Astrocyte of the spinal cord (primary cell): ENCODE measurements around the gene GARIN5B.
A peak's percentile ranks its signal among the peaks of the same experiment; 100 is the strongest.

ENCODE experiments used
- DNase-seq: peaks from one replicate; pipeline ENCODE4 v3.0.0; 2011; ENCODE audit warnings: low read depth, low spot score
- H3K4me3 ChIP-seq: 2 replicates; pipeline ENCODE4 v1.5.1; 2011; ENCODE audit warnings: low read depth, mild to moderate bottlenecking, low read length, moderate library complexity
- CTCF ChIP-seq: IDR thresholded peaks from 2 replicates; pipeline ENCODE4 v1.5.1; 2012; ENCODE audit warnings: low read depth, mild to moderate bottlenecking, low read length, inconsistent platforms
- in situ Hi-C: cut with HindIII; loops from 2 replicates; pipeline ENCODE4 v1.10.0; 2017; ENCODE audit warnings: low sequenced_read_pairs

Gene GARIN5B

GRCh38 chr19:55346725-55347441 lies 16.2 kb downstream of the GARIN5B start:
- in situ Hi-C loops, result no loop called here
- no peak overlapping the region for H3K4me3 ChIP-seq
- no peak for DNase-seq
- no peak for TF ChIP-seq CTCF

- DNase-seq, result peak; percentile 14
- in situ Hi-C loops, result no loop called here
- no peak overlapping the region for H3K4me3 ChIP-seq
- TF ChIP-seq CTCF, result no peak
Observed at GRCh38 chr19:55345818-55346724, 17.0 kb downstream of the GARIN5B start.

DNA sequence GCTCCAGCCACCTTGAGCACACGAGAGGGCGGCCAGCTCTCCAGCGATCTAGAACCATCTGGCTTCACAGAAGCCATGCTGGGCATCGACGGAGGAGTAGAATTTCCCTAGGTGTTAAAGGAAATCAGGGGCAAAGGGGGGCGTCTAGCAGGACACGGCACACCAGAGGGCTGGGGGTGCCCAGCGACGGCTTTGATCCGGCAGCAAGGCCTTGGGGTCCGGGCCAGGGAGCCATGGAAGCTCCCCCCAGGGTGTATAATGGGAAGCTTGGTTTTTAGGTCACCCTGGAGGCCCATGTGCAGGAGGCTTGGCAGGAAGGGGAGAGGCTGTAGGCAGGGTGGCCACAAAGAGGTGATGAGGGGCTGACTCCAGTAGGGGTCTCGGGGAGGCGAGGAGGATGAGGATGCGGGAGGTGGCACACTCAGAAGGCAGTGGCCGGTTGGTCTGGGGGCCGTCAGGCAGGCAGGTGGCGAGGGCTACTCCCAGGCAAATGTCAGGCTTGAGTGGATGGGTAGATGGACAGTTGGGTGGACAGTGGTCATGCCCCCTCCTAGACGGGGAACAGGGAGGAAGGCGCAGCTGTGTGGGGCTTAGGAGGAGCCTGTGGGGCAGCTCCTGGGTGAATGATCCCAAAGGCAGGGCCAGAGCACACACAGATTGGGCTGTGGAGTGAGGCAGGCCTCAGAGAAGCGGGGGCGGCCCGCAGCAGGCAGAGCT lies 17.8 kb downstream of the GARIN5B start:
- in situ Hi-C loops, result no loop called here
- DNase-seq, result no peak
- TF ChIP-seq CTCF, result no peak
- no peak overlapping the region for H3K4me3 ChIP-seq

DNA sequence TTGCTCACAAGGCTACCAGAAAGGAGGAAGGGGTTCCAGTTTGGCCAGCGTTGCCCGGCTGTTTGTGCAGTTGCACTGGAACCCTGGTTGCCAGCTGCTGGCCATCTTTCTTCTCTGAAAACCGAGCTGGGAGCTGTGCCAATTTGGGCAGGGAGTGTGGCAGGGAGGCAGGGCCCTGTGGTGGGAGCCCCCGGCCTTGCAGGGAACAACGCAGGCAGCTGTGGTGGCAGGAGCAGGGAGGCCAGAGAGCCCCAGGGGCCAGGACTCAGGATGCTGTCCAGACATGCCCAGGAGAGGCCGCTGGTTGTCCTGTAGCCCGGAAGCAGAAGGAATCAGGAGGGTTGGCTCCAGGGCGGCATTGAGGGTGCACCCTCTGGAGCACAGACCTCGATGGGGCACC lies 18.6 kb downstream of the GARIN5B start:
- DNase-seq, result peak; percentile 29
- in situ Hi-C loops, result no loop called here
- TF ChIP-seq CTCF, result no peak
- H3K4me3 ChIP-seq, result no peak overlapping the region

- TF ChIP-seq CTCF, result no peak
- peak overlapping the region; percentile 7 for H3K4me3 ChIP-seq
- in situ Hi-C loops, result no loop called here
- DNase-seq, result no peak
Observed at GRCh38 chr19:55341595-55342531, 21.2 kb downstream of the GARIN5B start.
